ENCODE data around the gene NBEA.
"Not testable (repeated sequence)": the region's sequence is repeated elsewhere in the genome, so short reads cannot be mapped to it uniquely, and the experiment has no call there.

The NBEA gene

DNA sequence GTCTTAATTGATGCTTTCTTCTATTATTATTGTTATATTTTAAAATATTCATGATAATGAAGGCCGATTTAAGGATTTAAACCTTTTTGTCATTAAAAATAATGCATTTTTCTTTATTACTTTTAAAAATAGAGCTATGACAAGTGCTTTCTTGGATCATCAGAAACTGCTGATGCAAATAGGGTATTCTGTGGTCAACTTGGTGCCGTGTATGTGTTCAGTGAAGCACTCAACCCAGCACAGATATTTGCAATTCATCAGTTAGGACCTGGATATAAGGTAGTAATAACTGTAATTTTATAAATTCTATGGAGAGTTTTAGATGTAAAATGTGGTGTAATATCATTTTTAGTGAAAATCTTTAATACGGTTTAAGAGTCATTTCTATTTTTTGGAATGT, 116.5 kb downstream of the NBEA start:
- not testable (repeated sequence) for DNase-seq (ENCODE audit: low spot score)

DNA sequence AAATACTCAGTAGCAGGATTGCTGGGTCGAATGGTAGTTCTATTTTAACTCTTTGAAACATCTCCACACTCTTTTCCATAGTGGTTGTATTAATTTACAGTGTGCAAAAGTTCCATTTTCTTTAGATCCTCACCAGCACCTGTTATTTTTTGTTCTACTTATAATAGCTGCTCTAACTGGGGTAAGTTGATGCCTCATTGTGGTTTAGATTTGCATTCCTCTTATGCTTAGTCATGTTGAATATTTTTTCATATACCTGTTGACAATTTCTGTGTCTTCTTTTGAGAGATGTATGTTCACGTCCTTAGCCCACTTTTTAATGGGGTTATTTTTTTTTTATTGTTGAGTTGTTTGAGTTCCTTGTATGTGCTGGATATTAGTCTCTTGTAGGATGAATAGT, 144.6 kb downstream of the NBEA start:
- DNase-seq (ENCODE audit: low spot score): no peak

DNA sequence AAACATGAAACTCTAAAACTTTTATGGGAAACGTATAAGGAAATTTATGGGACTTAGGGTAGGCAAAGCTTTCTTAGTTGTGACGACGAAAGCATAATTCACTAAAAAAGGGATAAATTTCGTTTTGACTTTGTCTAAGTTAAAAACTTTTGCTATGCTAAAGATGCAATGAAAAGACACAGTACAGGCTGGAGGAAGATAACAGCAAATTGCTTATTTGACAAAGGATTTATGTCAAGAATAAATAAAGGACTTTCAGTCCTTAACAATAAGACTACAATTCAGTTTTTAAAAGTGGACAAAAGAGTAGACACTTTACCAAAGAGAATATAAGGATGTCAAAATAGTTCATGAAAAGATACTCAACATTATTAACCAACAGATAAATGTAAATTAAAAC, 150.2 kb downstream of the NBEA start:
- no peak for DNase-seq (ENCODE audit: low spot score)

DNA sequence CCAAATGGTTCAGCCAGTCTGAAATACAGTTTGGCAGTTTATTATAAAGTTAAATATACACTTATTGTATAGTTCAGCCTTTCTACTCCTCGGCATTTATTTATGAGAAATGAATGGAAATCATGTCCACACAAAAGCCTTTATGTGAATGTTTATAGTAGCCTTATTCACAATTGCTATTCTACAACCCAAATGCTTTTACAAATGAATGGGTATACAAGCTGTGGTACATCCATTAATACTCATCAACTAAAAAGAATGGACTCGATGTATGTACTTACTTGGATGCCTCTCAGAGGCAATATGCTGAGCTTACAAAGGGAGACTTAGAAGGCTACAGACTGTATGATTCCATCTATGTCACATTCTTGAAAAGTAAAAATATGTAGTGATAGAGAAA, 150.7 kb downstream of the NBEA start:
- no peak for DNase-seq (ENCODE audit: low spot score)

DNA sequence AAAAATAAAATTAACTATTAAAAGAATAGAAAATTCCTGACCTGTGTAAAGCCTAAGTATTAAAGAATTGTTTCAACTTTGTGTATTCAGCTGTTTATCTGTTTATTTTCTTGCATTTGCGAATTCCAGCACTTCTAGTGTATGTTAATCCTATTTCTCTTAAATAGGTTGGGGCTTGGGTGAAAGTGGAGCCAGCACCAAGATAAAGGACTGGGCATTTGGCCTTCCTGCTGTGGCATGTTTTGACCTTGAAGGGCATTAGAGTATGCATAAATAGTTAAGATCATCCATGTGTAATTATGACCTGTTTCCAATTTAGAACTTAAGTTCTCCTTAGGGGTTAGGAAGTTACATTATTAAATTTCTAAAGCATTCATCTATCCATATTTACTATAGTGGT, 151.3 kb downstream of the NBEA start:
- no peak for DNase-seq (ENCODE audit: low spot score)

DNA sequence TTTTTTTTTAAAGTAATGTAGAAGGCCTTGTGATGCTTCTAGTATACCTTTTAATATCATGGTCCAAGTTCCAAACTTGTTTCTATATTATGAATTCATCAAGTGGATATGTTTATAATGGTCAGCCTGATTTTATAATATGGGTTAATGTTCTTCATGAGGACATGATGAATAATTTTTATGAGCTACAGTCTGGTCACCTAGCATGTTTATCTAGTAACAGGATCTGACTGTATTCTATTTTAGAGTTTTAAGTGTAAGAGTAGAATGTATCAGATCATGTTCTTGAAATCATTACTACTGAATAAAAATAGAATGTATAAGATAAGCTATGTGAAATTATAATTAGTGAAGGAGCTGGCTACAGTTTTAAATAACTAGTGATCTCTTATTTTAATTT, 164.7 kb downstream of the NBEA start:
- not testable (repeated sequence) for DNase-seq (ENCODE audit: low spot score)

DNA sequence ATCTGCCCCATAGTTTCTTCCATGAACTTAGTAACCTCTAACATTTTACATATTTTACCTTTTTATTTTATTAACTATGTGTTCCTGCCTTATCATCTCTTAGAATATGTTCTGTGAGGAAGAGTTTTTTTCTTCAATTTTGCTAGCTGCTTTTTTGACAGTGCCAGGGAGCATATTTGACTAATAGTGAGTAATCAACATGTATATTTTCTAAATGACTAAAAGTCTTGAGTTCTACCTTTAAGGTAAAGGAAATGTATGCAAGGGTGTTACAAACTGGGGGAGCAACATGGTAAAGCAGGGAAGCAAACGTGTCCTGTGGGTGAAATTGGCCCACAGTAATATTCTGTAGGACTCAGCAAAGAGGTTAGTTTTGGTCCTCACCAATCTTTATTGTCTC, 165.5 kb downstream of the NBEA start:
- DNase-seq (ENCODE audit: low spot score): no peak

DNA sequence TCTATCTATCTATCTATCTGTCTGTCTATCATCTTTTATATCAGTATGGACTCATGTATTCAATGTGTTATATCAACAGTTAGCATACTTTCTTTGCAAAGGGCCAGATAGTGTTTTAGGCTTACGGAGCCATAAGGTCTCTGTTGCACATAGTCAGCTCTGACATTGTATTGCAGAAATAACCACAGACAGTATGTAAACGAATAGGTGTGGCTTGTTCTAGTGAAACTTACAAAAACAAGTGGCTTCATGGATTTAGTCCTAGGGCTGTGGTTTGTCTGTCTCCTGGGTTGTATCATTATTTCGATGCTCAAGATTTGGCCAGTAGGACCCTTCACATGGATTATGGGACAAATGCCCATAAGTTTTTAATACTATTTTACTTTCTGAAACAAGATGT, 171.5 kb downstream of the NBEA start:
- not testable (repeated sequence) for DNase-seq (ENCODE audit: low spot score)

DNA sequence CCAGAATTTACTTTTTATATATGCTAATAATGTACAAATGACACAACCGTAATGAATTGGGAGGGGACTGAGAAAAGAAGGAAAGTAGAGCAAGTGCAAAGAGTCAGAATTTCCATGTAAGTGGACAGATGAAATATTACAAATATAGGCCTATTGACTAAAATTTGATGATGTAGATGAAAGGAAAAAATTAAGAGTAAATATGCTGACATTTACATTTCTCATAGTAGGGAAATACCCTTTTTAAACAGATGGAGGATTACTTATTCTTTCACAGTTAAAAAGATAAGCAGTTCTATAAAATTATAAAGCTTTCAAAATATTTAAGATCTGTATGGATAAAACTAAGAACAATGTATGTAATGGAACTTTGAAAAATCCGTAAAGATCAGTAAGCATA, 185.4 kb downstream of the NBEA start:
- no peak for DNase-seq (ENCODE audit: low spot score)

DNA sequence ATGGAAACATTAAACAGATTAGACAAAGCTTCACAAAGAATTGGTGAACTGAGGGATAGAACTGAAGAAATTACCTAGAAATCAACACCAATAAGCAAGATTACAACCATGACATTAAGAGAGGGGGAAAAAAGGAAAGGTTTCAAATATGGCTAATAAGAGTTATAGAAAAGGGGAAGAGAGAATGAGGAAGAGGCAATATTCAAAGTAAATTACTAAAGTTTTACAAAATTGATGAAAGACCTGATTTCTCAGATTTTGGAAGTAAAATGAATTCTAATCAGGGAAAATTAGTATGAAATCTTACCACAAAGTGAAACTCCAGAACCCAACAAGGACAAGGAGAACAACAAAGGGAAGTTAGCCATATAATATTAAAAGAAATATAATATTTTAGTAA, 187.4 kb downstream of the NBEA start:
- DNase-seq (ENCODE audit: low spot score): no peak

DNA sequence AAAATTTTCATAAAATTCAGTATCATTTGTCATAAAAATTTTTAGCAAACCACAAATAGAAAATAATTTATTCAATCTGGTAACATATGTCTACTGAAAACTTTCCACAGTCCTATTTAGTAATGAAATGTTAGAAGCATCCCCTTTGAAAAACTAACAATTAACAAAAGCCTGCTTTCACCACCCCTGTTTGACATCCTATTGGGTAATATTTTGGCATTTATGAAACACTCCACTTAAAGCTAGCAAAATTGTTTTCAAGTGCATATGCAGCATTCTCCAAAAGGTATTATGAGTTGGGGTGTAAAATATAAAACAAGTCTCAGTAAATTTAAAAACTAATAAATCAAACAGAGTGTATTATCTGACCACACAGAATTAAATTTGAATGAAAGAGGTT, 189.4 kb downstream of the NBEA start:
- no peak for DNase-seq (ENCODE audit: low spot score)

DNA sequence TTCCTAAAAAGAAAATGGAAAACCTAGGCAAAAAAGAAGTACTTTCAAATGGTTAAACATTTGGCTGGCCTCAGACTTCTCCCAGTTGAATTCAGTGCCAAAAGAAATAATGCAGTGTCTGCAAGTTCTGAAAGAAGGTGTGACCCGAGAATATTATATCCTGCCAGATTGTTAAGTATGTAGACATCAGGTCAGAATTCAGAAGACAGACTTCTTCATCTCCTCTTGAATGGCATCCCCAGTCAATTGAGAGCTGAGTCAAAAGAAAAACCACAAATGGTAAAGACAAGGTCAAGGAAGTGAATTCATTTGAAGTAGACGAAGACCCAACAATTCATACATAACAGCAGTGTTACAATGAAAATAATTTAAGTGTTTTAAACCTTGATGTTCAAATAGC, 194.5 kb downstream of the NBEA start:
- peak; percentile 20 for DNase-seq (ENCODE audit: low spot score)

DNA sequence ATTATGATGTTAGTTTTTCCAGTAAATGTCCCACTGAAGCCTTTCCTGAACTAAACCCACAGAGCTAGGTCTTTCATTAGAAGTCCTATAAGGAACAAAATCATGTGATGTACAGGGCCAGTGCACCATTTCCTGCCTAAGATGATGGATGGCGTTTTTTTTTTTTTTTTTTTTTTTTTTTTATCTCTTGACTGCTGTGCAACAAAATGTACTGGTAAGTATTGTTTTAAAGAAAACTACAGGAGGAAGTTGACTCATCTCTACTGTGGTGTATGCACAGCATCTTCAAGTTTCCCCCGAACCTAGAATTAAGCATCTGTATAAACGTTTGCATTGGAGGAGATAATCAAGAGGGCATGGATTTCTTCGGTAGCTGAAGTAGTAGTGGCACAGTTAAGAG, 197.5 kb downstream of the NBEA start:
- DNase-seq (ENCODE audit: low spot score): peak; percentile 3

DNA sequence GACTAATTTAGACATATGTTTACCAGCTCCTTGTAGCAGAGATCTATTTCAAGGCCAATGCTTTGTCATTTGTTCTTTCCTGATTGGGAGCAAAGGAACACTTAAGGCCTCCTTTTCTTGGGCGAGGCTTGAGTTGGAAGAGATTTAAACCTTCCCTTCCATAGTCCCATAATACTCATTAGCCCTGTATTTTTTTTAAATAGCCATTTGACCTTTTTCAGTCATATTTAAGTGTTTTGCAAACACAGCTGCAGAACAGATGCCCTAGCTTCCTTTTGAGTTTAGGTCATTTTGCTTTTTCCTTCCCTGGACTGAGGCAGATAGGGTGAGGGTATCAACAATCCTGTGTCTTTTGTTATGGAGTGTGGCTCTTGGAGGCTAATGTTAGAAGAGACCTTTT, 198.3 kb downstream of the NBEA start:
- no peak for DNase-seq (ENCODE audit: low spot score)

DNA sequence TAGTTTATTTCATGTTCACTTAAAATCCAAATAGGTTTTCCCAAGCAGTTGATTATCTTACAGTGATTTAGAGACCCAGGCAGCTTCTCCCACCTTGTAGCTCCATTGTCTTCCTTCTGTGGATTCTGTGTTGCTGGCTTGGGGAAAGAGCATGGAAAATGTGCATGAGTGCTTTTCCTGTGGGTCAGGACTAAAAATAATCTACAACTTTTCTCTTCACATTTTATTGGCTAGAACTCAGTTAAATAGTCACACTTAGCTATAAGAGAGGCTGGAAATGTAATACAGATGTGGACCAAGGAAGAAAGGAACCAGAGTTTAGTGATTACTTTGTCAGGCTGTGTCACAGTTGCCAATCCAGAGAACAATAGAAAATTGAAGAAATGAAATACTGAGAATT, 198.8 kb downstream of the NBEA start:
- no peak for DNase-seq (ENCODE audit: low spot score)

DNA sequence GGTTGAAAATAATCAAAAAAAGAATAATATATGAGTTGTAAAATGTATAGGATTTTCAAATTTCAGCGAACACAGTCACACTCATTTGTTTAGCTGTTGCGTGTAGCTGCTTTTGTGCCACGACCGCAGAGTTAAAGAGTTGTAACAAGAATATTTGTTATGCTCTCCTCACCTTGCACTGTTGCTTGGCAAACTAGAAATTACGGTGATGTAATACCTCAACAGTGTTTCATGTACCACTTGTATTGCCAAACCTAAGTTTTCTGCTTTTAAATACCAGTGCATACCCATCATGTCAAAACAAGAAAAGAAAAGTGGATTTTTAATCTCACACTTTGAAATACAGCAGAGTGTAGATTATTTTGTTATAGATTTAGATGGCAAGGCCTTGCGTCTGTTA, 201.1 kb downstream of the NBEA start:
- DNase-seq (ENCODE audit: low spot score): no peak

DNA sequence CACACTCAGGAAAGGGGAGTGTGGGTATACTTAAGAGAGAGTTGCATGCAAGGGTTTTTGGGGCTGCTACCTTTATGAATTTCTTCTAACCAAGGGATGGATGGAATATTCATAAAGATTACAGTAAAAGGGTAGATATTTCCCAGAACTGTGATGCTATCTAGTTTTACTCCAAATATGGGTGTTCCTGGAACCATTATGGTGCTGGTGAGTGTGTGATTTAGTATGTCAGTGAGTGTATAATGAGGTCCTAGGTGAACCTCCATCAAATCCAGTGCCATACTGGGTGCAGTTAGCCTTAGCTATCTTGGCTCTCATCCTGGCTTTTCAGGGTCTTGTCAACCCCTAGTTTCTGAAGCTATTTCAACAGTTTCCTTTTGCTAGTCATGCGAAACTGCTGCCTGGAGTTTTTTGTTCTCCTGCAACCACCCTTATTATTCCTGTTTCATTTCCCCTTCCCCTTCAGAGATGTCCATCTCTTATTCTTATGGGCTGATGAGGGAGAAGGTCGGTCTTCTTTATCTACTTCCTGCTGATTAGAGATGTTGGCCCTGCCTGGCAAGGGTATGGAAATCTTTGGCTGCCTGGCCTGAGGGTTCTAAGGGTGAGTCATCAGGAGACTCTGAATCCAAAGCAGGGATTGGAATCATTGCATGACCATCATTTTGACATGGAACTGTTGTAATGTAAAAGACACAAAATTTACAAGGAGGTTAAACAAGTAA, 202.3 kb downstream of the NBEA start:
- no peak for DNase-seq (ENCODE audit: low spot score)

DNA sequence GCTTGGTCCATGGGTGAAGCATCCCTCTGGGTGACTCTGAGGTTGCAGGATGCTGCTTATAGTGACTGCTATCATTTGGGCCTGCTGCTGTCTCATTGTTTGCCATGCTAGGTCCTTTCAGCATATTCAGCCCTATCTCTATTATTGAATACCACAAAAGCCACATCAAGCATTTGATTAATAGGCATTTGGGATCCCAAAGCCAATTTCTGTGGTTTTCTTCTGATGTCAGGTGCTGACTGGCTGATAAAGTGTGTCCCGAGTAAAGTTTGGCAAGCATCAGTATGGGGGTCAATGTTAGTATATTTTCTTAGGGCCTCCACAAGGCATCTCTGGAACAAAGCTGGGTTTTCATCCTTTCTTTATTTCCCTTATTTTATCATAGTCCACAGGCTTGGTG, 204.6 kb downstream of the NBEA start:
- no peak for DNase-seq (ENCODE audit: low spot score)

DNA sequence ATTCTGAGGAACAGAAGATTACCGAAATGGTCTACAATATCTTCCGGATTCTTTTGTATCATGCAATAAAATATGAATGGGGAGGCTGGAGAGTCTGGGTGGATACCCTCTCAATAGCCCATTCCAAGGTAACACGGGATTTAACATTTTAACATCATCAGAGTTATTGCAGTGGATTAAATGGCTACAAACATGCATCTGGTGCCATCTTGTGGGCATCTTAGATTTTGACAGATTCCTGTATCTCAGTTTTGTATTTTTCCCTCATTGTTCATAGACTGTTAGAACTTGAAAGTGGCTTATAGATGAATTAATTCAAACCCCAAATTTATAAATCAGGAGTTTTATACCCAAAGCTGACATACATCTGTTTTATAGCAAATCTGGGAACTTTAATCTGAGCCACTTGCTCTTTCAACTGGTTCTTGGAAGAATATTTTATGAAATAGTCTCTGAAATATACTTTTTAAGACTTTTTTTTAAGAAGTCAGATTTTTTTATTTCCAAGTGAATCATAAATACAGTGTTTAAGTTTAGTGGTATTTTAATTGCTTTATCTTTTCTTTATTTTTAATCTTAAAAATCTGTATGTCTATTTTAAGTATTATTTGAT, 215.2 kb downstream of the NBEA start:
- DNase-seq (ENCODE audit: low spot score): peak; percentile 39

DNA sequence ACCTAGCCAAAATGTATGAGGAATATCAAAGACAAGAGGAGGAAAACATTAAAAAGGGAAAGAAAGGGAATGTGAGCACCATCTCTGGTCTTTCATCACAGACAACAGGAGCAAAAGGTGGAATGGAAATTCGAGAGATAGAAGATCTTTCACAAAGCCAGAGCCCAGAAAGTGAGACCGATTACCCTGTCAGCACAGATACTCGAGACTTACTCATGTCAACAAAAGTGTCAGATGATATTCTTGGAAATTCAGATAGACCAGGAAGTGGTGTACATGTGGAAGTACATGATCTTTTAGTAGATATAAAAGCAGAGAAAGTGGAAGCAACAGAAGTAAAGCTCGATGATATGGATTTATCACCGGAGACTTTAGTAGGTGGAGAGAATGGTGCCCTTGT, 217.0 kb downstream of the NBEA start:
- no peak for DNase-seq (ENCODE audit: low spot score)

DNA sequence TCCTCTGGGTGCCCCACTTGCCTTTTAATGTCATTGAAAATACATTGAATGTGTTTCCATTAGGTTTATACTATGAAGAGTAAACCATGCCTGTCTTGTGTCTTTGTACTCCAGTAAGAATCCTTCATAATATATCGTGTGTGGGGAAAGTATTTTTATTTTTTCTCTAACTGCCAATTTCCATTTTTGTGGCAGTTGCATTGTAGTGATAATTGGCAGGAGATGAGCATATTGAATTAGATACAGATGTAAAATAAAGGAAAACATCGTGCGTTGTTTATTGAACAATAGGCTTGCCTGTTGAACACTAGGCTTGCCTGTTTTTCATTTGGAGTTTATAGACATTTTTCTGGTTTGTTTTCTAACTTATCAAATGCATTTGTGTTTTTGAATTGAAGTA, 218.8 kb downstream of the NBEA start:
- DNase-seq (ENCODE audit: low spot score): no peak

DNA sequence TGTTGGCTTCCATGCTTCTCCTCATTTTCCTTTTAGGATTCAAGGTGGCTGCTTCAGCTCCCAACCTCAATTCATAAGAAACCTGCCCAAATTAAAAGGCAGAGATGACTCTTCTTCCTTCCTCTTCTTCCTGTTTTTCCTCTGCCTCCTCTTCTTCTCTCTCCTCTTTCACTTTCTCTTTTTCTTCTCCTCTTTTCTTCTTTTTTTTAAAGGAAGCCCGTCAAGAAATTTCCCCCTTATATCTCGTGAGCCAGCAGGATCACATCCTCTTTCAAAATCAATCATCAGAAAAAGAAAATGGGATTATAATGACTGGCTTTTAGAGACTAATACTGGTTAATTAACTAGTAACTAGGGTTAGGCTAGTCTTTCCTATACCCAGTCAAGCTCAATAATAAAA, 220.3 kb downstream of the NBEA start:
- no peak for DNase-seq (ENCODE audit: low spot score)

DNA sequence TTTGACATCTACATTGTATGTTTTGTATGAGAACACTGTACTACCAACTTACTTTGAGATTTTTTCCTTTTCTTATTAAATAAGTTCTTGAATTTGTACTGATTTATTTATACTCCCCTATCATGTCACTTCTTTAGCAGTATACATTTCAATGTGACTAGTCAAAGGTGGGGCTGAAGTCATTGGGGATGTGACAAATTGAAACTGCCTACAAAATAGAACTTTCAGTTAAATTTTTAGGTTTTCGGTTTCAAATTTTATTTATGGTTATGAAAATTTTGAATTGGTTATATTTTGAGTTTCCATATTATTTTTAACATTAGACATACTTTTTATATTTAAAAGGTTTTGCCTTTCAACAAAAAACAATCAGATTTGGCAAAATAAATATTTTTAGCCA, 221.6 kb downstream of the NBEA start:
- no peak for DNase-seq (ENCODE audit: low spot score)

DNA sequence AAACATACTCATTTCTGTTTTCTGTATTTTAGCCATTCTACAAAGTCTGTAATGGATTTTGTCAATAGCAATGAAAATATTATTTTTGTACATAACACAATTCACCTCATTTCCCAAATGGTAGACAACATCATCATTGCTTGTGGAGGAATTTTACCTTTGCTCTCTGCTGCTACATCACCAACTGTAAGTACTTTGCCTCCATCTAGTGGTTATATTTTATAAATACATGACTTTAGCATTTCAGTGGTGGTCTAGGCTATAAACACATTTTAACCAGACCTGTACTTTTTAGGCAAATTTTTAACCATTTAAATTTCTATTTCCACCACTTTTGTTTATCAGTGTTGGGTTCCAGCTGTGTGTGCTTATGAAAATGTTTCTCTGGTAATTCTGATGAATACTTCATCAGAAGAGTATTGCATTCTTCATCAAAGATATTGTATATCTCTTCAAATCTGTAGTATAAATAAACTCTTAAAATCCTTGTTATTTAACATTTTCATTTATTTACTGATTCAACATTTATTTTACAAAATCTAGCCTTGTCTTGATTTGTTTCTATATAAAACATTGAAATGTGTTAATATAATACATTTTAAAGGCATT, 222.4 kb downstream of the NBEA start:
- peak; percentile 37 for DNase-seq (ENCODE audit: low spot score)
